Panc1 (cell line): ENCODE measurements around the gene RFX7.

Experiments
- CTCF ChIP-seq: fragments of 450-650 bp; IDR thresholded peaks from 2 replicates; pipeline ENCODE4 v1.5.1; 2017; ENCODE audit warnings: mild to moderate bottlenecking
- POLR2AphosphoS5 ChIP-seq: IDR thresholded peaks from 2 replicates; pipeline ENCODE4 v1.6.1; 2012; ENCODE audit warnings: mild to moderate bottlenecking, low read depth, low read length, moderate library complexity

GRCh38 chr15:56058986-56059385 lies 184.7 kb downstream of the RFX7 start:
- TF ChIP-seq CTCF (no peak), POLR2AphosphoS5 (no peak)
